ENCODE measurements around the gene MMEL1.

MMEL1 gene

GRCh38 chr1:2594001-2594640, 38.7 kb downstream of the MMEL1 start:
- TF ChIP-seq CTCF (IDR thresholded peaks at IDR 0.05; ENCODE audit: insufficient read depth, low read length) (no peak), SPI1 (IDR thresholded peaks at IDR 0.05; ENCODE audit: borderline replicate concordance, low read depth) (no peak), POLR2AphosphoS5 (IDR thresholded peaks at IDR 0.05; ENCODE audit: low read depth) (no peak), REST (IDR thresholded peaks at IDR 0.05; ENCODE audit: insufficient replicate concordance, low read depth) (no peak), GABPA (IDR thresholded peaks at IDR 0.05; ENCODE audit: low read depth) (no peak)
- no peak for DNase-seq (ENCODE audit: low read depth in 1 of 2, low spot score in 1 of 2)
- no peak overlapping the region for H3K4me3 ChIP-seq (replicated peaks; ENCODE audit: insufficient read depth, low read length)
- no peaks in the 10 kb centered on the region for H3K27me3 ChIP-seq (ENCODE audit: insufficient read depth, poor library complexity, severe bottlenecking)
- H3K27ac ChIP-seq (replicated peaks): no peak overlapping the region

GRCh38 chr1:2593251-2593878, 39.5 kb downstream of the MMEL1 start:
- H3K27me3 ChIP-seq (ENCODE audit: insufficient read depth, poor library complexity, severe bottlenecking): no peaks in the 10 kb centered on the region
- H3K4me3 ChIP-seq (replicated peaks; ENCODE audit: insufficient read depth, low read length): no peak overlapping the region
- DNase-seq (ENCODE audit: low read depth in 1 of 2, low spot score in 1 of 2): no peak
- H3K27ac ChIP-seq (replicated peaks): no peak overlapping the region
- TF ChIP-seq SPI1 (IDR thresholded peaks at IDR 0.05; ENCODE audit: borderline replicate concordance, low read depth) (no peak), CTCF (IDR thresholded peaks at IDR 0.05; ENCODE audit: insufficient read depth, low read length) (no peak), POLR2AphosphoS5 (IDR thresholded peaks at IDR 0.05; ENCODE audit: low read depth) (no peak), GABPA (IDR thresholded peaks at IDR 0.05; ENCODE audit: low read depth) (no peak)

- no peak overlapping the region for H3K4me3 ChIP-seq (replicated peaks; ENCODE audit: insufficient read depth, low read length)
- no peak overlapping the region for H3K27ac ChIP-seq (replicated peaks)
- peak in 1 of 2 experiments; percentile 24 for DNase-seq (ENCODE audit: low read depth in 1 of 2, low spot score in 1 of 2)
- H3K27me3 ChIP-seq (ENCODE audit: insufficient read depth, poor library complexity, severe bottlenecking): no peaks in the 10 kb centered on the region
- TF ChIP-seq GABPA (IDR thresholded peaks at IDR 0.05; ENCODE audit: low read depth): no peak
- TF ChIP-seq CTCF (IDR thresholded peaks at IDR 0.05; ENCODE audit: insufficient read depth, low read length): no peak
- no peak for TF ChIP-seq REST (IDR thresholded peaks at IDR 0.05; ENCODE audit: insufficient replicate concordance, low read depth)
These were observed 40.1 kb downstream of the MMEL1 start for GRCh38 chr1:2592672-2593071.
